Kidney capillary endothelial cell (primary cell): ENCODE results near the gene EXOG.
"Not testable (repeated sequence)": the region's sequence is repeated elsewhere in the genome, so short reads cannot be mapped to it uniquely, and the experiment has no call there.

ENCODE experiments used
- DNase-seq: peaks from one replicate; pipeline ENCODE4 v3.0.0-alpha.2; 2018; ENCODE audit warnings: low spot score

The EXOG gene

DNA sequence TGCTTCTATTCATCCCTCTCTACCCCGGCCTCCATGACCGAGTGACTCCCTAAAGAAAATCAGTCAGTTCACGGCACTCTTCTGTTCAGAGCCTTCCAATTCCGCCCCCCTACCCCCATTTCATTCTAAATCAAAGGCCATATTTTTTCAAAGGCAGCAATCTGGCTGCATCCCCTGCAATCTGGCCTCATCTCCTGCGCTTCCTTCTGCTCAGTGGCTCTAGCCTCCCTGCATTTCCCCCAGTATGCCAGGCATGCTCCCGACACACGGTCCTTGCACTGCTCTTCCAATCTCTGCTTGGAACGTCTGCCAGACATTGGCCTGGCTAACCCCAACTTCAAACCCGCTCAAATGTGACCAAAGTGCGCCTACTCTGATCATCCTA lies 67.7 kb downstream of the EXOG start:
- DNase-seq, result no peak

GRCh38 chr3:38564631-38565338 lies 68.6 kb downstream of the EXOG start:
- no peak for DNase-seq

- no peak for DNase-seq
These were observed 69.4 kb downstream of the EXOG start for GRCh38 chr3:38565339-38566214.

- no peak for DNase-seq
These were observed 70.0 kb downstream of the EXOG start for GRCh38 chr3:38566215-38566528.

- DNase-seq, result not testable (repeated sequence)
These were observed 70.7 kb downstream of the EXOG start for GRCh38 chr3:38566794-38567193.

- no peak for DNase-seq
These were observed 71.4 kb downstream of the EXOG start for GRCh38 chr3:38567498-38567897.

GRCh38 chr3:38573111-38573510 lies 77.0 kb downstream of the EXOG start:
- no peak for DNase-seq

DNA sequence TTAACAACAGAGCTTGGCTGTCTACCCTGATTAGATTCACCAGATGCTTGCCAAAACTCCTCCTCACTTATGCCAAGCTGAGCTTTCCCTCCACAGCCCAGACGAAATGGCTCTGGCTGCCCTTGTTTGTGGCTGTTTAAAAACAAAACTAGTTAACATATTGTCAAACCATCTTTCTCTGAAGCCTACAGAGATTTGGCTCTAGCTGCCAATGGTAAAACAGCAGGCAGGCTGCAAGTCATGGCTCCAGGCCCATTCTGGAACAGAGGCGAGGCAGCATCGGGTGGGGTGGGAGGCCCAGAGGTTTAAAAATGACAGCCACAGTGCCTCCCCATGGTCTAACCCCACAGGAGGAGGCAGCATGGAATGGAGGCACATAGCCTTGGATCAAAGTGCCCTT lies 77.4 kb downstream of the EXOG start:
- no peak for DNase-seq

DNA sequence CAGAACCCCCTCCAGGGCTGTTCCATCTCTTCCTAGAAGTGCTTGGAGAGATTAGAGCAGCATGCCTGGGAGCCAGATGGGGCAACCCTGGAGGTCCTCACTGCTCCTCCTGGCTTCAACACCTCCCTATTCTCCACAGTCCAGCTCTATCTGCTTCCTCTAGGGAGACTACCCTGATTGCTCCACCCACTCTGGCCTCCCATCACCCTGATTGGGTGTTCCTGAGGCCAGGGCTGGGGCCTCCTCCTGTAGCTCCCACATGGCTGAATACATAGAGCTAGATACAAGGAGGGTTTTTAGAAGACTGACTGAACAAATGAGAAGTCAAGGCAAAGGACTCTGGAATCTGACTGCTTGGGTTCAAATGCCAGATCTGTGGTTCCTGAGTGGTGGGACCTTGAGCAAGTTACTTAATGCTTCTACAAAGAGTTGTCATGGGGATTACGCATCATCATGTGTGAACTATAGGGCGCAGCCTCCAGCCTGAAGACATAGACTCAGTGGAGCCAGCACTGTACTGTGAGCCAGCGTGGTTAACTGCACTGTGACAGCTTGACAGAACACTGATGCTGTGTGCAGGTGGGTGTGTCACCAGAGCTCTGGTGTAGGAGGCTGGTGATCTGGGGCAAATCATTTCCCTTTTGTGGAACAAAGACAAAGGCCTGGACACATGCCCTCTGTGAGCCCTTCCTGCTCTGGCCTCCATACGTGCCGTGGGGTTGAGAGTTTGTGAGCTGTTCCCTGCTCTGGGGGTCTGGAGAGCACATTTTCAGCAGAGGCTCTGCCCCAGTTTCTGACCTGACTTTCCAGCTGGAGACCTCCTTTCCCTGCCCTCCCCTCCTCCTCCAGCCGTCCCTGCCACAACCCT lies 78.5 kb downstream of the EXOG start:
- DNase-seq, result peak; percentile 38

GRCh38 chr3:38575279-38575843 lies 79.2 kb downstream of the EXOG start:
- no peak for DNase-seq
